GM23338 (cell line): ENCODE results near the gene TMEM219. TPM values are rescaled to one million over a fixed set of nuclear protein-coding genes. Genes with fewer than 3 reads are reported as not detected.

Experiments used
- ATAC-seq: fragments of 200-7000 bp; cut with Tn5 transposase; 3 replicates; pipeline ENCODE4 v1.9.1; 2020
- DNase-seq: peaks from one replicate; pipeline ENCODE4 v3.0.0-alpha.2; 2015; ENCODE audit warnings: low spot score
- H2AFZ ChIP-seq: fragments of 200-600 bp; sonication (generic); 2 replicates; pipeline ENCODE4 v1.8.0; 2016; ENCODE audit warnings: antibody characterized with exemption, mild to moderate bottlenecking, moderate library complexity
- H3F3A ChIP-seq: fragments of 200-600 bp; sonication (generic); replicated peaks from 2 replicates; pipeline ENCODE4 v1.8.0; 2017; ENCODE audit warnings: antibody characterized with exemption, mixed run types, low read depth
- H3K27ac ChIP-seq: fragments of 200-600 bp; sonication (generic); 2 replicates; pipeline ENCODE4 v1.6.1; 2016; ENCODE audit warnings: low read depth
- H3K27me3 ChIP-seq: fragments of 200-600 bp; sonication (generic); 2 replicates; pipeline ENCODE4 v1.8.0; 2016; ENCODE audit warnings: mild to moderate bottlenecking, mixed run types, moderate library complexity; ENCODE audit not compliant: insufficient read depth
- H3K36me3 ChIP-seq: fragments of 200-600 bp; sonication (generic); 2 replicates; pipeline ENCODE4 v1.8.0; 2016; ENCODE audit warnings: mild to moderate bottlenecking; ENCODE audit not compliant: insufficient read depth
- H3K4me1 ChIP-seq: fragments of 200-600 bp; sonication (generic); 2 replicates; pipeline ENCODE4 v1.8.0; 2016; ENCODE audit warnings: mild to moderate bottlenecking, moderate library complexity; ENCODE audit not compliant: insufficient read depth
- H3K4me2 ChIP-seq: fragments of 200-600 bp; sonication (generic); 2 replicates; pipeline ENCODE4 v1.7.1; 2017; ENCODE audit warnings: mixed run types
- H3K4me3 ChIP-seq: fragments of 200-600 bp; sonication (generic); 2 replicates; pipeline ENCODE4 v1.6.1; 2016; ENCODE audit warnings: mixed run types
- H3K79me2 ChIP-seq: fragments of 200-600 bp; sonication (generic); replicated peaks from 2 replicates; pipeline ENCODE4 v1.8.0; 2017; ENCODE audit warnings: mild to moderate bottlenecking; ENCODE audit not compliant: insufficient read depth
- H3K9me2 ChIP-seq: fragments of 200-600 bp; sonication (generic); 2 replicates; pipeline ENCODE4 v1.8.0; 2017; ENCODE audit not compliant: insufficient read depth
- H4K20me1 ChIP-seq: fragments of 200-600 bp; sonication (generic); replicated peaks from 2 replicates; pipeline ENCODE4 v1.8.0; 2017; ENCODE audit warnings: mild to moderate bottlenecking; ENCODE audit not compliant: insufficient read depth
- H3K27ac Mint-ChIP-seq: 2 replicates; pipeline ENCODE4 v1.8.0; 2020; ENCODE audit warnings: inconsistent platforms, mild to moderate bottlenecking, moderate library complexity, mixed read lengths
- H3K27me3 Mint-ChIP-seq: 3 replicates; pipeline ENCODE4 v1.8.0; 2022; ENCODE audit warnings: low read depth, mild to moderate bottlenecking, moderate library complexity, mixed read lengths, inconsistent platforms; ENCODE audit not compliant: insufficient read depth, poor library complexity
- H3K36me3 Mint-ChIP-seq: 3 replicates; pipeline ENCODE4 v1.8.0; 2021; ENCODE audit warnings: low read depth, mild to moderate bottlenecking, inconsistent platforms, moderate library complexity, mixed read lengths
- H3K4me1 Mint-ChIP-seq: 3 replicates; pipeline ENCODE4 v1.8.0; 2020; ENCODE audit warnings: mild to moderate bottlenecking, inconsistent platforms, mixed read lengths
- H3K4me3 Mint-ChIP-seq: 3 replicates; pipeline ENCODE4 v1.8.0; 2021; ENCODE audit warnings: moderate library complexity, mild to moderate bottlenecking, inconsistent platforms, mixed read lengths
- H3K9me3 Mint-ChIP-seq: 3 replicates; pipeline ENCODE4 v1.8.0; 2020; ENCODE audit warnings: moderate library complexity, mild to moderate bottlenecking, inconsistent platforms, mixed read lengths
- CREB1 ChIP-seq: fragments of 250-450 bp; sonication (Bioruptor Pico); IDR thresholded peaks from 2 replicates; pipeline ENCODE4 v1.5.0; 2020; ENCODE audit warnings: low read depth, mild to moderate bottlenecking, moderate library complexity
- EZH2 ChIP-seq: fragments of 200-600 bp; sonication (generic); IDR thresholded peaks from one replicate; pipeline ENCODE4 v1.8.0; 2017; ENCODE audit warnings: antibody characterized with exemption, mild to moderate bottlenecking, low read depth; ENCODE audit not compliant: unreplicated experiment
- EZH2phosphoT487 ChIP-seq: fragments of 200-600 bp; sonication (generic); IDR thresholded peaks from one replicate; pipeline ENCODE4 v1.8.1; 2018; ENCODE audit warnings: antibody characterized with exemption; ENCODE audit not compliant: unreplicated experiment
- JUNB ChIP-seq: IDR thresholded peaks from one replicate; pipeline ENCODE4 v1.6.1; 2016; ENCODE audit warnings: antibody characterized with exemption; ENCODE audit not compliant: unreplicated experiment
- NANOG ChIP-seq: IDR thresholded peaks from 2 replicates; pipeline ENCODE4 v1.6.1; 2016; ENCODE audit warnings: antibody characterized with exemption, borderline replicate concordance
- POLR2AphosphoS5 ChIP-seq: IDR thresholded peaks from 2 replicates; pipeline ENCODE4 v1.6.1; 2016; ENCODE audit warnings: antibody characterized with exemption, low read depth
- STAT1 ChIP-seq: IDR thresholded peaks from one replicate; pipeline ENCODE4 v1.6.1; 2016; ENCODE audit warnings: antibody characterized with exemption; ENCODE audit not compliant: unreplicated experiment
- ZNF114 ChIP-seq: fragments of 250-450 bp; sonication (Bioruptor Pico); IDR thresholded peaks from 2 replicates; pipeline ENCODE4 v1.5.0; 2020; ENCODE audit warnings: mild to moderate bottlenecking, moderate library complexity
- ZNF331 ChIP-seq: fragments of 250-450 bp; sonication (Bioruptor Pico); IDR thresholded peaks from 2 replicates; pipeline ENCODE4 v1.5.0; 2020; ENCODE audit warnings: low read depth, mild to moderate bottlenecking, moderate library complexity
- polyA plus RNA-seq: library from polyadenylated mRNA; unstranded; fragments of >200 nt; fragmentation: Nextera tagmentation; extraction: Ambion mirVana; gene quantifications from 2 replicates; pipeline ENCODE4 v1.2.1, GENCODE V29; 2016
- total RNA-seq: library from RNA; depleted of rRNA; stranded (reverse); fragments of >200 nt; shearing (Covaris generic); gene quantifications from 2 replicates; pipeline ENCODE4 v1.2.3, GENCODE V29; 2014
- TF ChIP-seq, protein P1 (sequence below): IDR thresholded peaks from one replicate; pipeline ENCODE4 v1.6.1; 2018; ENCODE audit warnings: antibody characterized with exemption; ENCODE audit not compliant: unreplicated experiment
- TF ChIP-seq, protein P2 (sequence below): fragments of 250-450 bp; sonication (Bioruptor Pico); IDR thresholded peaks from 2 replicates; pipeline ENCODE4 v1.5.0; 2020; ENCODE audit warnings: mild to moderate bottlenecking, moderate library complexity
- TF ChIP-seq, protein P3 (sequence below), 2 experiments: fragments of 200-600 bp in 1 of 2; sonication (generic) in 1 of 2; conservative IDR thresholded peaks; 2 replicates each; pipeline versions ENCODE4 v1.5.1 to v1.6.1; 2016 to 2017; ENCODE audit warnings: antibody characterized with exemption in 2 of 2, low read depth in 2 of 2, mild to moderate bottlenecking in 2 of 2, moderate library complexity in 1 of 2
- TF ChIP-seq, protein P4 (sequence below): IDR thresholded peaks from 2 replicates; pipeline ENCODE4 v1.6.1; 2016; ENCODE audit warnings: antibody characterized with exemption

Gene TMEM219
- total and polyA plus RNA-seq, 2 experiments from 2014 or later = 50.0 to 82.3 TPM

DNA sequence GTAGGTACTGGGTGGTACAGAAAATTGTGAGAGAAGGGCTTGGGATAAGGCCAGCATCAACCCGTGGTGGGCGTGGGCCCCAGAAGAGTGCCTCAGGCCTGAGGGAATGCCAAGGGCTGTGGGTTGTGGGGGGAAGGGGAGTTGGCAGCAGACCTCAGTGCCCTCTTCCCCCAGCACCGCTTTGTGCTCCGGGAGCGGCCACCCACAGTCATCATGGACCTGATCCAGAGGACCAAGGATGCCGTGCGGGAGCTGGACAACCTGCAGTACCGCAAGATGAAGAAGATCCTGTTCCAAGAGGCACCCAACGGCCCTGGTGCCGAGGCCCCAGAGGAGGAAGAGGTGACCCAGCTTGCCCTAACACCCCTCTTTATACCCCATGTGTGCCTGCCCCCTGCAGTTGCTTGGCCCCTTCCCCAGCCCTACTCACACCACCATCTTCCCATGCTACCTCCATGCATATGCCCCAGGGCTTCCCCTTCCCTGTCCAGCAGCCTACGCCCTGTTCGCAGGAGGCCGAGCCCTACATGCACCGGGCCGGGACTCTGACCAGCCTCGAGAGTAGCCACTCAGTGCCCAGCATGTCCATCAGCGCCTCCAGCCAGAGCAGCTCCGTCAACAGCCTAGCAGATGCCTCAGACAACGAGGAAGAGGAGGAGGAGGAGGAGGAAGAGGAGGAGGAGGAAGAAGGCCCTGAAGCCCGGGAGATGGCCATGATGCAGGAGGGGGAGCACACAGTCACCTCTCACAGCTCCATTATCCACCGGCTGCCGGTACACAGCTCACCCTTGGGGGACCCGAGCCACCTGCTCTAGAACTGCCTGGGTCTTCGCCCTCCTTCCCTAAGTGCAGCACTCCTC lies 20.9 kb downstream of the TMEM219 start:
- Histone ChIP-seq H3K4me1 (no peaks in the 10 kb centered on the region), H3K4me2 (no peak overlapping the region), H3K4me3 (no peak overlapping the region), H4K20me1 (no peaks in the 10 kb centered on the region; the same call in 1 of the 2 replicates), H3K27me3 (no peaks in the 10 kb centered on the region), H3K79me2 (no peaks in the 10 kb centered on the region; the same call in 1 of the 2 replicates), H2AFZ (no peak overlapping the region), H3K27ac (no peak overlapping the region), H3K36me3 (peaks cover 29% of the 10 kb centered on the region), H3K9me2 (no peaks in the 10 kb centered on the region), H3F3A (no peaks in the 10 kb centered on the region)
- ATAC-seq = no peak
- TF ChIP-seq NANOG = no peak
- TF ChIP-seq, protein P1, sequence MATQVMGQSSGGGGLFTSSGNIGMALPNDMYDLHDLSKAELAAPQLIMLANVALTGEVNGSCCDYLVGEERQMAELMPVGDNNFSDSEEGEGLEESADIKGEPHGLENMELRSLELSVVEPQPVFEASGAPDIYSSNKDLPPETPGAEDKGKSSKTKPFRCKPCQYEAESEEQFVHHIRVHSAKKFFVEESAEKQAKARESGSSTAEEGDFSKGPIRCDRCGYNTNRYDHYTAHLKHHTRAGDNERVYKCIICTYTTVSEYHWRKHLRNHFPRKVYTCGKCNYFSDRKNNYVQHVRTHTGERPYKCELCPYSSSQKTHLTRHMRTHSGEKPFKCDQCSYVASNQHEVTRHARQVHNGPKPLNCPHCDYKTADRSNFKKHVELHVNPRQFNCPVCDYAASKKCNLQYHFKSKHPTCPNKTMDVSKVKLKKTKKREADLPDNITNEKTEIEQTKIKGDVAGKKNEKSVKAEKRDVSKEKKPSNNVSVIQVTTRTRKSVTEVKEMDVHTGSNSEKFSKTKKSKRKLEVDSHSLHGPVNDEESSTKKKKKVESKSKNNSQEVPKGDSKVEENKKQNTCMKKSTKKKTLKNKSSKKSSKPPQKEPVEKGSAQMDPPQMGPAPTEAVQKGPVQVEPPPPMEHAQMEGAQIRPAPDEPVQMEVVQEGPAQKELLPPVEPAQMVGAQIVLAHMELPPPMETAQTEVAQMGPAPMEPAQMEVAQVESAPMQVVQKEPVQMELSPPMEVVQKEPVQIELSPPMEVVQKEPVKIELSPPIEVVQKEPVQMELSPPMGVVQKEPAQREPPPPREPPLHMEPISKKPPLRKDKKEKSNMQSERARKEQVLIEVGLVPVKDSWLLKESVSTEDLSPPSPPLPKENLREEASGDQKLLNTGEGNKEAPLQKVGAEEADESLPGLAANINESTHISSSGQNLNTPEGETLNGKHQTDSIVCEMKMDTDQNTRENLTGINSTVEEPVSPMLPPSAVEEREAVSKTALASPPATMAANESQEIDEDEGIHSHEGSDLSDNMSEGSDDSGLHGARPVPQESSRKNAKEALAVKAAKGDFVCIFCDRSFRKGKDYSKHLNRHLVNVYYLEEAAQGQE = no peak
- TF ChIP-seq CREB1 (CRISPR knock-in tag) = no peak
- TF ChIP-seq JUNB = no peak
- TF ChIP-seq, protein P2, sequence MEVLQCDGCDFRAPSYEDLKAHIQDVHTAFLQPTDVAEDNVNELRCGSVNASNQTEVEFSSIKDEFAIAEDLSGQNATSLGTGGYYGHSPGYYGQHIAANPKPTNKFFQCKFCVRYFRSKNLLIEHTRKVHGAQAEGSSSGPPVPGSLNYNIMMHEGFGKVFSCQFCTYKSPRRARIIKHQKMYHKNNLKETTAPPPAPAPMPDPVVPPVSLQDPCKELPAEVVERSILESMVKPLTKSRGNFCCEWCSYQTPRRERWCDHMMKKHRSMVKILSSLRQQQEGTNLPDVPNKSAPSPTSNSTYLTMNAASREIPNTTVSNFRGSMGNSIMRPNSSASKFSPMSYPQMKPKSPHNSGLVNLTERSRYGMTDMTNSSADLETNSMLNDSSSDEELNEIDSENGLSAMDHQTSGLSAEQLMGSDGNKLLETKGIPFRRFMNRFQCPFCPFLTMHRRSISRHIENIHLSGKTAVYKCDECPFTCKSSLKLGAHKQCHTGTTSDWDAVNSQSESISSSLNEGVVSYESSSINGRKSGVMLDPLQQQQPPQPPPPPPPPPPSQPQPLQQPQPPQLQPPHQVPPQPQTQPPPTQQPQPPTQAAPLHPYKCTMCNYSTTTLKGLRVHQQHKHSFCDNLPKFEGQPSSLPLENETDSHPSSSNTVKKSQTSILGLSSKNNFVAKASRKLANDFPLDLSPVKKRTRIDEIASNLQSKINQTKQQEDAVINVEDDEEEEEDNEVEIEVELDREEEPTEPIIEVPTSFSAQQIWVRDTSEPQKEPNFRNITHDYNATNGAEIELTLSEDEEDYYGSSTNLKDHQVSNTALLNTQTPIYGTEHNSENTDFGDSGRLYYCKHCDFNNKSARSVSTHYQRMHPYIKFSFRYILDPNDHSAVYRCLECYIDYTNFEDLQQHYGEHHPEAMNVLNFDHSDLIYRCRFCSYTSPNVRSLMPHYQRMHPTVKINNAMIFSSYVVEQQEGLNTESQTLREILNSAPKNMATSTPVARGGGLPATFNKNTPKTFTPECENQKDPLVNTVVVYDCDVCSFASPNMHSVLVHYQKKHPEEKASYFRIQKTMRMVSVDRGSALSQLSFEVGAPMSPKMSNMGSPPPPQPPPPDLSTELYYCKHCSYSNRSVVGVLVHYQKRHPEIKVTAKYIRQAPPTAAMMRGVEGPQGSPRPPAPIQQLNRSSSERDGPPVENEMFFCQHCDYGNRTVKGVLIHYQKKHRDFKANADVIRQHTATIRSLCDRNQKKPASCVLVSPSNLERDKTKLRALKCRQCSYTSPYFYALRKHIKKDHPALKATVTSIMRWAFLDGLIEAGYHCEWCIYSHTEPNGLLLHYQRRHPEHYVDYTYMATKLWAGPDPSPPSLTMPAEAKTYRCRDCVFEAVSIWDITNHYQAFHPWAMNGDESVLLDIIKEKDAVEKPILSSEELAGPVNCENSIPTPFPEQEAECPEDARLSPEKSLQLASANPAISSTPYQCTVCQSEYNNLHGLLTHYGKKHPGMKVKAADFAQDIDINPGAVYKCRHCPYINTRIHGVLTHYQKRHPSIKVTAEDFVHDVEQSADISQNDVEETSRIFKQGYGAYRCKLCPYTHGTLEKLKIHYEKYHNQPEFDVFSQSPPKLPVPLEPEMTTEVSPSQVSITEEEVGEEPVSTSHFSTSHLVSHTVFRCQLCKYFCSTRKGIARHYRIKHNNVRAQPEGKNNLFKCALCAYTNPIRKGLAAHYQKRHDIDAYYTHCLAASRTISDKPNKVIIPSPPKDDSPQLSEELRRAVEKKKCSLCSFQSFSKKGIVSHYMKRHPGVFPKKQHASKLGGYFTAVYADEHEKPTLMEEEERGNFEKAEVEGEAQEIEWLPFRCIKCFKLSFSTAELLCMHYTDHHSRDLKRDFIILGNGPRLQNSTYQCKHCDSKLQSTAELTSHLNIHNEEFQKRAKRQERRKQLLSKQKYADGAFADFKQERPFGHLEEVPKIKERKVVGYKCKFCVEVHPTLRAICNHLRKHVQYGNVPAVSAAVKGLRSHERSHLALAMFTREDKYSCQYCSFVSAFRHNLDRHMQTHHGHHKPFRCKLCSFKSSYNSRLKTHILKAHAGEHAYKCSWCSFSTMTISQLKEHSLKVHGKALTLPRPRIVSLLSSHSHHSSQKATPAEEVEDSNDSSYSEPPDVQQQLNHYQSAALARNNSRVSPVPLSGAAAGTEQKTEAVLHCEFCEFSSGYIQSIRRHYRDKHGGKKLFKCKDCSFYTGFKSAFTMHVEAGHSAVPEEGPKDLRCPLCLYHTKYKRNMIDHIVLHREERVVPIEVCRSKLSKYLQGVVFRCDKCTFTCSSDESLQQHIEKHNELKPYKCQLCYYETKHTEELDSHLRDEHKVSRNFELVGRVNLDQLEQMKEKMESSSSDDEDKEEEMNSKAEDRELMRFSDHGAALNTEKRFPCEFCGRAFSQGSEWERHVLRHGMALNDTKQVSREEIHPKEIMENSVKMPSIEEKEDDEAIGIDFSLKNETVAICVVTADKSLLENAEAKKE (CRISPR knock-in tag) = no peak
- no peak for TF ChIP-seq EZH2
- TF ChIP-seq POLR2AphosphoS5 = no peak
- TF ChIP-seq STAT1 = no peak
- TF ChIP-seq, protein P3, sequence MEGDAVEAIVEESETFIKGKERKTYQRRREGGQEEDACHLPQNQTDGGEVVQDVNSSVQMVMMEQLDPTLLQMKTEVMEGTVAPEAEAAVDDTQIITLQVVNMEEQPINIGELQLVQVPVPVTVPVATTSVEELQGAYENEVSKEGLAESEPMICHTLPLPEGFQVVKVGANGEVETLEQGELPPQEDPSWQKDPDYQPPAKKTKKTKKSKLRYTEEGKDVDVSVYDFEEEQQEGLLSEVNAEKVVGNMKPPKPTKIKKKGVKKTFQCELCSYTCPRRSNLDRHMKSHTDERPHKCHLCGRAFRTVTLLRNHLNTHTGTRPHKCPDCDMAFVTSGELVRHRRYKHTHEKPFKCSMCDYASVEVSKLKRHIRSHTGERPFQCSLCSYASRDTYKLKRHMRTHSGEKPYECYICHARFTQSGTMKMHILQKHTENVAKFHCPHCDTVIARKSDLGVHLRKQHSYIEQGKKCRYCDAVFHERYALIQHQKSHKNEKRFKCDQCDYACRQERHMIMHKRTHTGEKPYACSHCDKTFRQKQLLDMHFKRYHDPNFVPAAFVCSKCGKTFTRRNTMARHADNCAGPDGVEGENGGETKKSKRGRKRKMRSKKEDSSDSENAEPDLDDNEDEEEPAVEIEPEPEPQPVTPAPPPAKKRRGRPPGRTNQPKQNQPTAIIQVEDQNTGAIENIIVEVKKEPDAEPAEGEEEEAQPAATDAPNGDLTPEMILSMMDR (conservative IDR thresholded peaks at IDR 0.05; ENCODE audit: low read depth in 2 of 2) = no peak
- TF ChIP-seq, protein P4, sequence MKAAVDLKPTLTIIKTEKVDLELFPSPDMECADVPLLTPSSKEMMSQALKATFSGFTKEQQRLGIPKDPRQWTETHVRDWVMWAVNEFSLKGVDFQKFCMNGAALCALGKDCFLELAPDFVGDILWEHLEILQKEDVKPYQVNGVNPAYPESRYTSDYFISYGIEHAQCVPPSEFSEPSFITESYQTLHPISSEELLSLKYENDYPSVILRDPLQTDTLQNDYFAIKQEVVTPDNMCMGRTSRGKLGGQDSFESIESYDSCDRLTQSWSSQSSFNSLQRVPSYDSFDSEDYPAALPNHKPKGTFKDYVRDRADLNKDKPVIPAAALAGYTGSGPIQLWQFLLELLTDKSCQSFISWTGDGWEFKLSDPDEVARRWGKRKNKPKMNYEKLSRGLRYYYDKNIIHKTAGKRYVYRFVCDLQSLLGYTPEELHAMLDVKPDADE = no peak
- no peak for TF ChIP-seq ZNF114 (CRISPR knock-in tag)
- no peak for TF ChIP-seq EZH2phosphoT487
- no peak for TF ChIP-seq ZNF331 (CRISPR knock-in tag)
- no peak for DNase-seq
- Mint-ChIP-seq H3K27ac (no peak overlapping the region), H3K9me3 (no peaks in the 10 kb centered on the region; the same call in 2 of the 3 replicates), H3K4me3 (no peak overlapping the region), H3K27me3 (peaks cover 5% of the 10 kb centered on the region), H3K4me1 (no peaks in the 10 kb centered on the region; the same call in 2 of the 3 replicates), H3K36me3 (peaks cover 66% of the 10 kb centered on the region)
